ENCODE measurements around the gene RINL.

DNA sequence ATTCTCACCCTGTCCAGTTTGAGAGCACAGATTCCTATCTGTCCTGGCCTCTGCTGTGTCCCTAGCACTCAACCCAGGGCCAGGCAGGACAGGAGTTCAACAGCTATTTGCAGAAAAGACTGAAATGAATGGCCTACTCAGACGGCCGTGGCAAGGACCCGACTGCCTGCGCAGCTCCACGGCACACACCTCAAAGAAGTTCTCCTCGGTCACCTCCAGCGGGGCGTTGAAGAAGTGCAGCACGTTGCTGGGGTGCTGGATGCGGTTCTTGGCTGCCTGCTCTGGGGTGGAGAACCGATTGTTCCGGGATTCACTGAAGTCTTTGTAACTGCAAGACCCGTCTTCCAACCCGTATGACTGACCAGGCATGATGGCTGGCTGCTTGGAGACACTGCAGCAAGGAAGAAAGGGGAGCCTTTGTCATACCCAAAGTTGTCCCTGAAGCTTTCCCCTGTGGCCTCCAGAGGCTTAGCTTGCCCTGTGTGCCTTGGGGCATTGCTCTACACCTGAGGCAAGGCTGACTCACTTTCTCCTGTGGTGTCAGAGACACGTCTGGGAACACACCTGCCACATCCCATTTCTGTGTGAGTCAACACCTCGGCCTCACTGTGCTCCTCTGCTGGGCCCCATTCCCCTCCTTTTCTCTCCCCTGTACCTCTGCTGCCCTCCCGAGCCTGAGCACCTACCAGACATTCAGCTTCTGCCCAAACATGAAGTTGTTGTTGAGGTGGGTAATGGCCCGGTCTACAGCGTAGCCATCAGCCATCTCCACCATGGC, 39.7 kb downstream of the RINL start:
- TF ChIP-seq, protein P1, sequence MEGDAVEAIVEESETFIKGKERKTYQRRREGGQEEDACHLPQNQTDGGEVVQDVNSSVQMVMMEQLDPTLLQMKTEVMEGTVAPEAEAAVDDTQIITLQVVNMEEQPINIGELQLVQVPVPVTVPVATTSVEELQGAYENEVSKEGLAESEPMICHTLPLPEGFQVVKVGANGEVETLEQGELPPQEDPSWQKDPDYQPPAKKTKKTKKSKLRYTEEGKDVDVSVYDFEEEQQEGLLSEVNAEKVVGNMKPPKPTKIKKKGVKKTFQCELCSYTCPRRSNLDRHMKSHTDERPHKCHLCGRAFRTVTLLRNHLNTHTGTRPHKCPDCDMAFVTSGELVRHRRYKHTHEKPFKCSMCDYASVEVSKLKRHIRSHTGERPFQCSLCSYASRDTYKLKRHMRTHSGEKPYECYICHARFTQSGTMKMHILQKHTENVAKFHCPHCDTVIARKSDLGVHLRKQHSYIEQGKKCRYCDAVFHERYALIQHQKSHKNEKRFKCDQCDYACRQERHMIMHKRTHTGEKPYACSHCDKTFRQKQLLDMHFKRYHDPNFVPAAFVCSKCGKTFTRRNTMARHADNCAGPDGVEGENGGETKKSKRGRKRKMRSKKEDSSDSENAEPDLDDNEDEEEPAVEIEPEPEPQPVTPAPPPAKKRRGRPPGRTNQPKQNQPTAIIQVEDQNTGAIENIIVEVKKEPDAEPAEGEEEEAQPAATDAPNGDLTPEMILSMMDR (conservative IDR thresholded peaks at IDR 0.05; ENCODE audit: low read depth, low read length): no peak
- TF ChIP-seq EZH2 (IDR thresholded peaks at IDR 0.05; ENCODE audit: borderline replicate concordance, low read depth, low read length, poor library complexity, severe bottlenecking): no peak

All from A673 (cell line).